OCI-LY7 (cell line): ENCODE data around the gene GPR6.

ENCODE experiments used
- EZH2phosphoT487 ChIP-seq: fragments of 200-600 bp; sonication (generic); IDR thresholded peaks from 2 replicates; pipeline ENCODE4 v1.6.1; 2018; ENCODE audit warnings: low read depth, borderline replicate concordance, mild to moderate bottlenecking, mixed run types, antibody characterized with exemption, low read length, moderate library complexity, mixed read lengths
- TF ChIP-seq, protein P1 (sequence below): fragments of 200-600 bp; sonication (generic); conservative IDR thresholded peaks from 2 replicates; pipeline ENCODE4 v1.5.1; 2014; ENCODE audit warnings: mild to moderate bottlenecking, antibody characterized with exemption, low read length, moderate library complexity, mixed read lengths

DNA sequence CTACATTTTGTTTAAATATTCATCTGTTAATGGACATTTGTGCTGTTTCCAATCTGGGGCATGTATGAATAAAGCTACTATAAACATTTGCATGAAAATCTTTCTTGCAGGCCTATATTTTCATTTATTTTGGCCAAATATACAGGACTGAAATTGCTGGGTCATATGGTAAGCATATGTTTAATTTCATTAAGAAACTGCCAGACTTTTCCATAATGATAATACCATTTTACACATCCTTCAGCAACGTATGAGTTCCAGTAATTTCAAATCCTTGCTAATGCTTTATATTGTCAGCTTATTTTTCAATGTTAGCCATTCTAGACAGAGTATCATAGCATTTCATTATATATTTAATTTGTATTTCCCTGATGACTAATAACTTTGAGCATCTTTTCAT is 51.0 kb downstream of the GPR6 start:
- TF ChIP-seq, protein P1, sequence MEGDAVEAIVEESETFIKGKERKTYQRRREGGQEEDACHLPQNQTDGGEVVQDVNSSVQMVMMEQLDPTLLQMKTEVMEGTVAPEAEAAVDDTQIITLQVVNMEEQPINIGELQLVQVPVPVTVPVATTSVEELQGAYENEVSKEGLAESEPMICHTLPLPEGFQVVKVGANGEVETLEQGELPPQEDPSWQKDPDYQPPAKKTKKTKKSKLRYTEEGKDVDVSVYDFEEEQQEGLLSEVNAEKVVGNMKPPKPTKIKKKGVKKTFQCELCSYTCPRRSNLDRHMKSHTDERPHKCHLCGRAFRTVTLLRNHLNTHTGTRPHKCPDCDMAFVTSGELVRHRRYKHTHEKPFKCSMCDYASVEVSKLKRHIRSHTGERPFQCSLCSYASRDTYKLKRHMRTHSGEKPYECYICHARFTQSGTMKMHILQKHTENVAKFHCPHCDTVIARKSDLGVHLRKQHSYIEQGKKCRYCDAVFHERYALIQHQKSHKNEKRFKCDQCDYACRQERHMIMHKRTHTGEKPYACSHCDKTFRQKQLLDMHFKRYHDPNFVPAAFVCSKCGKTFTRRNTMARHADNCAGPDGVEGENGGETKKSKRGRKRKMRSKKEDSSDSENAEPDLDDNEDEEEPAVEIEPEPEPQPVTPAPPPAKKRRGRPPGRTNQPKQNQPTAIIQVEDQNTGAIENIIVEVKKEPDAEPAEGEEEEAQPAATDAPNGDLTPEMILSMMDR = no peak
- TF ChIP-seq EZH2phosphoT487 = no peak
